ENCODE measurements around the gene RNF182.
"Not testable (repeated sequence)": the region's sequence is repeated elsewhere in the genome, so short reads cannot be mapped to it uniquely, and the experiment has no call there.

RNF182 gene, protein sequence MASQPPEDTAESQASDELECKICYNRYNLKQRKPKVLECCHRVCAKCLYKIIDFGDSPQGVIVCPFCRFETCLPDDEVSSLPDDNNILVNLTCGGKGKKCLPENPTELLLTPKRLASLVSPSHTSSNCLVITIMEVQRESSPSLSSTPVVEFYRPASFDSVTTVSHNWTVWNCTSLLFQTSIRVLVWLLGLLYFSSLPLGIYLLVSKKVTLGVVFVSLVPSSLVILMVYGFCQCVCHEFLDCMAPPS

DNA sequence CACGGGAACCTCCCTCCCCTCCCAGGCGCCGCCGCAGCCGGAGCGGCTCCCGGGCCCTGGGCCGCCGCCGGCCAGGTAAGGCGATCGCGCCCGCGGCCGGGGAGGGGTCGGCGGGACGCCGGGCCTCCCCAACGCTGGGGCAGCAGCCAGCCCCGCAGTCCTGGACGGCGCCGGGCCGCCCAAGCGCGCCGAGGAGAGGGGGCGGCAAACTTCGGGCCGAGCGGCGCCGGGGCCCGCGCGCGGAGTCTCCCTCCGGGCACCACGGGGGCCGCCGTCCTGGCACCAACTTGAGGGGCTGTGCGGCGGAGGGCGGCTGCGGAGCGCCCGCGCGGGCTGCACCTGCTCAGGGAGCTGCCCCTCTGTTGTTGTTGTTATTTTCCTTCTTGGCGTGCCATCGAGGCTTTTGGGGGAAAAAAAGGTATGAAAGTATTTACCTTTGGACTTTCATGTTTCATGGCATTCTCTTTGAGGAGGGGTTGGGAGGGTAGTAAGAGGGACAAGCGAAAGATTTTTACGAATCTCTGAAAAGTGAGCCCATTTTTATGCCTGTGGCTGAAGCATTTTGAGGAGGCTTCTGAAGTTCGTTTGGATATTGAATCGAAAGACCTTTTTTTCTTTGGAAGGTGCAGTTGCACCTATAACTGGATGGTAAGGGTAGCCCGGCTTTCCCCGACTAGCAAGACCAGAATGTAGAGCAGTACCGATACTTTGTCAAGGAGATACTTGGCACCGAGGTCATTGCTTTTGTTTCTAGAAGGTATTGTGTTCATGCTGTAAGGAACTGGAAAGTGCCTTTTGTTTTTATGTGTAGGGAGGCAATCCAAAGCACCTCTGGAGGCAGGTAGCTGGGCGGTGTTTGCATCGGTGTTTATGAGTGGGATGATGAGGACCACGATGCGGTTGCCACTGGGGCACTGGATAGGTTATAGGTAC is at the start of gene RNF182:
TSS of gene RNF182 (plus strand) at position 4 of the 933 bp plus-strand sequence. CDS start 52,168 bp downstream, outside the sequence.
- DNase-seq (ENCODE audit: low read depth), result no peak

DNA sequence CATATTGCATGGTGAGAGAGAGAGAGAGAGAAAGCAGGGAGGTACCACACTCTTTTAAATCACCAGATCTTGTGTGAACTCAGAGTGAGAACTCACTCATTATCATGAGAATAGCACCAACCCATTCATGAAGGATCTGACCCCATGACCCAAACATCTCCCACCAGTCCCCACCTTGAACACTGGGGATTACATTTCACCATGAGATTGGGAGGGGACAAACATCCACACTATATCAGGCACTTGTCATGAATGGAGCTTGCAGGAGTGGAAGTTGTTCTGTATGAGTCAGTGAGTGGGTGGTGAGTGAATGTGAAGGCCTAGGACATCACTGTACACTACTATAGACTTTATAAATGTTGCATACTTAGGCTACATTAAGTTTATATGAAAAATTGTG is 47.7 kb upstream of the RNF182 start:
- no peak for DNase-seq (ENCODE audit: low read depth)

DNA sequence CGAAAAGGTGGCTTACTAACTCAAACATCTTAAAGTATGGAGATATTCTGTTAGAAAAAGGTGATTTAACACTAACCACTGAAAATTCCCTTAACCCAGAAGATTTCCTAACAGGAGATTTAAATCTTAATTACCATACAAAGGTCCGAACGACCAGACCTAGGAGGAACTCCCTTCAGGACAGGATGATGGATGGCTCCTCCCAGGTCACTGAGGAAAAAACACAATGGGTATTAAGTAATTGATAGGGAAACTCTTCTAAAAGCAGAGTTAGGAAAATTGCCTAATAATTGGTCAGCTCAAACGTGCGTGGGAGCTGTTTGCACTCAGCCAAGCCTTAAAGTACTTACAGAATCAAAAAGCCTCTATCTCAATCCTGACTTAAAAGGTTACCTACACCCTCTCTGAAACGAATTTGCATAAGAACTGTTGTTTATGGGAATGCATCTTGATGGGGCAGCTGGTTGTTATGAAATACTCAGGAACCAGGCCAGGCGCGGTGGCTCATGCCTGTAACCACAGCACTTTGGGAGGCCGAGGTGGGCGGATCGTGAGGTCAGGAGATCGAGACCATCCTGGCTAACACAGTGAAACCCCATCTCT is 44.6 kb upstream of the RNF182 start:
- not testable (repeated sequence) for DNase-seq (ENCODE audit: low read depth)

DNA sequence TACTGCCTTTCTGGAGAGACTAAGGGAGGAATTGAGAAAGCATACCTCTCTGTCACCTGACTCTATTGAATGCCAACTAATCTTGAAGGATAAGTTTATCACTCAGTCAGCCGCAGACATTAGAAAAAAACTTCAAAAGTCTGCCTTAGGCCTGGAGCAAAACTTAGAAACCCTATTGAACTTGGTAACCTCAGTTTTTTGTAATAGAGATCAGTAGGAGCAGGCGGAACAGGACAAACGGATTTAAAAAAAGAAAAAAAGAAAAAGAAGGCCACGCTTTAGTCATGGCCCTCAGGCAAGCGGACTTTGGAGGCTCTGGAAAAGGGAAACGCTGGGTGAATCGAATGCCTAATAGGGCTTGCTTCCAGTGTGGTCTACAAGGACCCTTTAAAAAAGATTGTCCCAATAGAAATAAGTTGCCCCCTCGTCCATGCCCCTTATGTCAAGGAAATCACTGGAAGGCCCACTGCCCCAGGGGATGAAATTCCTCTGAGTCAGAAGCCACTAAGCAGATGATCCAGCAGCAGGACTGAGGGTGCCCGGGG is 43.1 kb upstream of the RNF182 start:
- DNase-seq (ENCODE audit: low read depth), result no peak

DNA sequence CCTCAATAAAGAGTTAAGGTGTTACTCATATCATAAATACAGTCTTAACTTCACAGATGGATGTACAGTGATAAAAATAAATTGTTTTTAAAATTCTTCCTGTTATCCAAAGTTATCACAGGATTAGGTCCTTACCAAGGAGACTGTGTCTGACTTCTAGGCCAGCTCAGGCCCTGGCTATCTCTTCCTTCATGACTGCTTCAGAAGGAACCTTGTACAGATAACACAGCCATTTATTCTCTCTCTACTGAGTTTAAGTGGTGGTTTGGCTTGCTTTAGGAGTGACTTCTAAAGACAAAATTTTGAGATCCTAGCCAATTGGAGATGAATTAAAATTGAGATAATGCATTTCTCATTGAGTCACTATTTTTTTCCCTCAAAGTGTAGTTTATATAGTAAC is 40.8 kb upstream of the RNF182 start:
- no peak for DNase-seq (ENCODE audit: low read depth)

DNA sequence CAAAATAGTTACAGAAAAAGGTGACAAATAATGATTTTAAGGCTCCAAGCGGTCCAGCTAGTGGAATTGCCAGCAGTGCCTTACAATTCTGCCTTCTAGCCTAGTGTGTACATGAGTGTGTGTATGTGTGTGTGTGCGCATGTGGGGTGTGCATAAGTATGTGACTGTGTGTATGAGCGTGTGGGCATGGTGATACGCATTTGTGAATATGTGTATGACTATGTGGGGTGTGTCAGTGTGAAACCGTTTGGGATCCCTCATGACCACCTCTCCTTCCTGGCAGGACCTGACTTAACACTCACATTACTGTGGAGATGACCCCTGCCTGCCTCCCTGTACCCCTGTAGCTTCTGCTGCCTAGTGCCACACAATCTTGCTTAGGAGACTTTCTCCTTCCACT is 40.4 kb upstream of the RNF182 start:
- no peak for DNase-seq (ENCODE audit: low read depth)

DNA sequence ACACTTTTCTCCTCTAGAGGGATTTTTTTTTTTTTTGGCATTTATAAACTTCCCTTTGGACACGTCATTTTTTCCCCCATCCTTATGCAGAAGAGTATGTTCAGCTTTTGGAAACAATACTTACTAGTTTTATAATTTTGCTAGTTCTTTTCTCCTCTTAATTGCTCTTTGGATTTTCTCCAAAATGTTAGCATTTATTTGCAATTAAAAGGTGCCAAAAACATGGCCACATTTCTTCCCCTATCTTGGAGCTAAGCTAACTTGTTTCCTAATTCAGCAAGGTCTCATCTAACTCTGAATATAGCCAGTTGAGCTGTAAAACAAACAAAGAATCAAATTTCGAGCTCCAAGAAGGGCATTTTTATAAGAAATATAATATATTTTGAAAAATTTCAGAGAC is 39.2 kb upstream of the RNF182 start:
- no peak for DNase-seq (ENCODE audit: low read depth)

DNA sequence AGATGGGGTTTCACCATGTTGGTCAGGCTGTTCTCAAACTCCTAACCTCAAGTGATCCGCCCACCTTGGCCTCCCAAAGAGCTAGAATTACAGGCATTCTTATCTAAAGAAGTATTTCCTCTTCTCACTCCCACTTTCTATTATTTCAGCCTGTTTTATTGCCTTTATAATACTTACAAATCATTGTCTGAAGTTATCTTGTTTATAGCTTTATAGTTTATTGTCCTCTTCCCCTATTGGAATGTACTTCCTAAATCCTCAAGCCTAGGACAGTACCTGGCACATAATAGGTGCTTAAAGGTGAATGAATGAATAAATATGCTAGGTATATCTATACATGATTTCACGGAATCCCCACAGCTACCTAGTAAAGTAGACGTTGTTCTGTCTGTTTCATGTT is 37.8 kb upstream of the RNF182 start:
- DNase-seq (ENCODE audit: low read depth), result no peak

DNA sequence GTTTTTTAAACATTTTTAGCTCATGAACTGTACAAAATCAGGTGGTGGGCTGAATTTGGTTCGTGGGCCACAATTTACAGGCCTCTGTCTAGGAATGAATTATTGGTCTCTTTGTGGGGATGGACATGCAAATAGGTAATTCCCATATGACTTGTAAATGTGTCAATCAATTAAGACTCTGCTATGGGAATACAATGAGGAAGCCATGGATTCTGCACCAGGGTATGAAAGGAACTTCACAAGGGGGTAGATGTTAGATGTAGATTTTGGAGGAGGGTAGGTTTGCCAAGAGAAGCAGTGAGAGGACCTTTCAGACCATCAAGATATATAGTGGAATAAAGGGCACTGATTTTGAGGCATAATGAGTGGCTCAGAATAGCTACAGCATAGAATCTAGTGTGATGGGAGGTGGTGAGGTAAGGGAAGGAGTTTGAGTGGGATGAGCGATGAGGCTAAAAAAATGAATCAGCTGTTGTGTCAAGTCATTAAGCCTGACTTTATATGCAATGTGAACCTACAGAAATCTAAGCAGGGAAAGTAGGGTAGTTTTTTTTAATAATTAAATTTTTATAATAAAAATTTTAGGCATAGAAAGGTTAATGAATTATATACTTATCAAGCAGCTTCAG is 32.6 kb upstream of the RNF182 start:
- no peak for DNase-seq (ENCODE audit: low read depth)

DNA sequence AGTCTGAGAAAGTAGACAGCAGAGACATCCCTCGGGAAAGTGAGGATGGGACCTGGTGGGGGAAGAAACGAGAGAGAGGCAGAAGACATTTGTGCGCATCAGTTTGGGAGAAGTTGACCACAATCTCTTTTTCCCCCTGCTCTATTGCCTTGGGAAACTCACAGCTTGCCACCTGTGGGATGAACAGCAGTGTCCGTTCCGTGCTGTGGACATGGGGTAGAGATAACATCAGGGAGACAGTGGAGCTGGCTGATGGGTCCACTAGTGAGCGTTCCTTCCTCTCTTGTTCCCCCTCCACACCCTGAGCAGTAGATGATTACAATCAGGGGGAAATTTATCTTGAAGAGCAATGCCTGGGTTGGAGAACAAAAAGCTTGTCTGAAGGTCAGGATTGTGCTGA is 21.8 kb upstream of the RNF182 start:
- no peak for DNase-seq (ENCODE audit: low read depth)

DNA sequence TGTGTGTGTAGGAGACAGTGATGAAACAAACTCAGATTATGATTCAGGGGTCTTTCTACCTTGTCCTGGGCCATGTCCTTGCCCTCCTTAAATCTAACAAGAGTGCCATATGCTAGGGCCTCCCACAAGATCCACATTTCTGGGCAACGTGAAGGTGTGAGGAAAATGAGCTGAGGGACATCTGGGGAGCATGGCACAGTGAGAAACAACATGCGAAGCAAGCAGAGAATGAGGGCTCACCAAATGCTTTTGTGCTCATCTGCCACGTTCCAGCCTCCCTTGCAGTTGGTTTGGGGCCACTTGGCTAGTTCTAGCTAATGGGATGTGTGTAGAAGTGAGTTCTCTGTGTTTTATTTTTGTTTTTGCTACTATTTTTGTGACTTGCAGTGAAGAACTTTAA is 21.4 kb upstream of the RNF182 start:
- DNase-seq (ENCODE audit: low read depth), result no peak

DNA sequence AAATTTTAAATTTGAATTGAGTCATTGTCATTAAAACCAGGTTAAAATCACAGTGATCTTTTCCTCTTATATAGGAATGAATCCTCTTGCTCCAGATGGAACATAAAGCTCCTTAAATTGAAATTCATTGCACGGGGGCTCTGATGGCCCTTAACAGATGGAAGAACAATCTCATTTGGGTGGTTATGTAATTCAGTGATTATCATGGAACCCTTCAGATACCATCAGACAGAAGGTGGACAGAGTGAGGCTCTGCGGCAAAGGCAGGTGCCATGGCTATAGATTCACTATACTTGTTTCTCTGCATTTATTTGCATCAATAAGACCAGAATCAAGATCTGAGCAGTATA is 17.8 kb upstream of the RNF182 start:
- no peak for DNase-seq (ENCODE audit: low read depth)

DNA sequence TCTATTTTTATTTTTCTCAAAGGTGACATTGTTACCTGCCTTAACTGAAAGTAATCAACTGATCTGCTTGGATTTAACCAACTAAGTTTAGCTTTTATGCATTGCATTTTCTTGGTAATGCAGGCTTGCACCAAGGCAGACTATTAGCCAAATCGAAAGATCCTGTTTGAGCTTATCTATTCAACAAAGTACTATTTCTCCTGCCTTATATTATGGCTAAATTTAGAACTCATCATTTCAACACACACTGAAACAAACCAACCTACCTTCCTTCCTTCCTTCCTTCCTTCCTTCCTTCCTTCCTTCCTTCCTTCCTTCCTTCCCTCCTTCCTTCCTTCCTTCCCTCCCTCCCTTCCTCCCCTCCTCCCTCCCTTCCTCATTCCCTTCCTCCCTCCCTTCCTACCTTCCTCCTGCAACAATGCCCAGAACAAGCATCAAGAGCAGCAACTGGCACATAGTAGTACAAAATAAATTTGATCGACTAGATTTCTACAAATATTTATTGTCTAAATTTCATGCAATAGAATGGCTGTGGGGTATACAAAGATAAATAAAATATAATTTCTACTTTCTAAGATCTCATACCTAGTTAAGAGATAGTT is 17.0 kb upstream of the RNF182 start:
- no peak for DNase-seq (ENCODE audit: low read depth)

DNA sequence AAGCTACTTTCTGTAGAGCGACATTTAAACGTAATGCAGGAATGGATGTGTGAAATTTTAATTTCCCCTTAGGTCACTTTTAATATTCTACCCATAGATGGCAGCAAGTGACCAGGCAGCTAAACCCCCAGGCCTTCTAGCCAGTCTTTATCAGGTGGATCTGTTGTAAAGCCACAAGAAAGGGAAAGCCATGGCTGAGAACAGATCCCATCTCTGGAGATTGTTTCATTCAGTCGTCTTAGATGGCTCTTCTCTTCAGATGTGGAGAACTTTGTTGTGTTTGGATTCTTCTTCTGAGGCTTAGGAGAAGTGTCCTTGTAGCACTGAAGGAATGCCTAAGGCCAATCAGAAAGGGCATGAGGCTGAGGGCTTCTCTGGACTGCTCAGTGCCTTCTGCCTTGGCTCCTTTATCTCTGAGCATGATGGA is 15.8 kb upstream of the RNF182 start:
- peak; percentile 49 for DNase-seq (ENCODE audit: low read depth)

DNA sequence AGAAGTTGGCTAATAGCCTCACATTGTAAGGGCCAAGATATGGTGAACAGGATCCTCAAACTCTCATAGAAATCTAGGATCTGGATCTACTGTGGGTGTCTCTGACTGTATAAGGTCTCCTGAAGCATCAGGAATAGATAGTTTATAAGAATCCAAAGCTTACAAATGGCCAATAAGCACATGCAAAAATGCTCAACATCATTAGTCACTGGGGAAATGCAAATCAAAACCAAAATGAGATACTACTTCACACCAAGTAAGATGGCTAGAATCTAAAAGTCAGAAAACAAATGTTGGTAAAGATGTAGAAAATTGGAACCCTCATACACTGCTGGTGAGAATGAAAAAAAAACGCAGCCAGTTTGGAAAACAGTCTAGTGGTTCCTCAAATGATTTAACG is 14.3 kb upstream of the RNF182 start:
- no peak for DNase-seq (ENCODE audit: low read depth)

DNA sequence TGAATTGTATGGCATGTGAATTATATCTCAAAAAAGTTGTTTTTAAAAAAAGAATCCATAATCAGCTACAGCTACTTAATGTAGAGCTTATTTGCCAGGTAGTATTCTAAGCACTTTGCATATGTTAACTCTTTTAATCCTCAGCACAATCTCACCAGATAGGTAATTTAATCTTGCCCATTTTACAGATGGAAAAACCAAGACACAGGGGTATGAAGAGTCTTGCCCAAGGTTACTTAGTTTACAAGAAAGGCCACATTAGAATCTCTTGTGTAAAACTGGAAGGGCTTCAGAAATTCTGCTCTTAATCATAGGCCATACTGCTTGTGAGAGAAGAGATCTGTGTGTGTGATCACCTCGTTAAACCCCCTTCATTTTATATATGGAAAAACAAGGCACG is 13.4 kb upstream of the RNF182 start:
- no peak for DNase-seq (ENCODE audit: low read depth)

DNA sequence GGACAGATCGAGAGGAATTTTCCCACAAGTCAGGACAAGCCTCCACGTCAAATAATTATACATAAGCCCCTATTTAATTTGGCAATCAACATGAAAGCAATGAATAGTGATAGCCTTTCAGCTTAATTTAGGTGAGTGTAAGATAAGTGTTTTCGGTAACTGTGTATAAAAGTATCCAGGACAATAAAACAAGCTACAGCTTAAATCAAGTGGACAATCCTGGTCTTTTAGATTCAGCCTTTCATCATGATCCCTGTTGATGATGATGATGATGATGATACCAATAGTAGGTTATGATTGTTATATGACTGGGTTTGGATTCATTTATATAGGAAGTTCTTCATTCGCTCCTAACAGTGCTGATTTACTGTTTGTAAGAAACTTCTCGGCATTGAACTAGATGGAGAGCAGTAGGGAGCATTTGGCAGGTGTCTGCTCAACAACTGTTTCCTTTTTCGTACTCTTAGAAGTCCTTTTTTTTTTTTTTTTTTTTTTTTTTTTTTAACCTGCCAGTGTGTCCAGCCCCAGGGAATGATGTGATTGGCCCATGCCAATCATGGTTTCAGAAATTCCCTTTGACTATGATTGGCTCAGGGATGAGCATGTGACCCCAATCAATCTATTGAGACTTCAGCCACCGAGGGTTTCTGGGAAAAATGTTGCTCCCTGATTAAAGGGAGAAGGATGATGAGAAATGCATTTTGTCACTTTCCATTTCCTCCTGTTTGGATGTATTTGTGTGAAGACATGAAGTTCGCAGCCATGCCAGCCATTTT is 11.3 kb upstream of the RNF182 start:
- DNase-seq (ENCODE audit: low read depth), result no peak

DNA sequence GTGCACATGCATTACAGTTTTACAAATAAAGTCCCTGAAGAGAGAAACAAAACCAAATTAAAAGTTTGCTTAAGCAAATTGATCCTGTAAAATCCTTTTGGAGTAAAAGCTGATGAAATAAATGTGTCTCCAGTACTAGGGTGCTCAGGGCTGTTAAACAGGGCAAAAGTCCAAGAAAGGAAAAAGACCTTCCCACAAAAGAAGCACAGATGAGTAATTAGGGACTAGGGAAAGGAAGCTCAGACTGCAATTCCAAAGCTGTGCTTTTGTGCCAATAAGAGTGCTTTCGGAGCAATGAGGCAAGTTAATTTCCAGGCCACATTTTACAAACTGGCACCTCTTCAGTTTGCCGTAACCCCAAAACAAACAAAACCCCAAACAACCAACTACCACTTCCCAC is 10.4 kb upstream of the RNF182 start:
- DNase-seq (ENCODE audit: low read depth), result no peak

DNA sequence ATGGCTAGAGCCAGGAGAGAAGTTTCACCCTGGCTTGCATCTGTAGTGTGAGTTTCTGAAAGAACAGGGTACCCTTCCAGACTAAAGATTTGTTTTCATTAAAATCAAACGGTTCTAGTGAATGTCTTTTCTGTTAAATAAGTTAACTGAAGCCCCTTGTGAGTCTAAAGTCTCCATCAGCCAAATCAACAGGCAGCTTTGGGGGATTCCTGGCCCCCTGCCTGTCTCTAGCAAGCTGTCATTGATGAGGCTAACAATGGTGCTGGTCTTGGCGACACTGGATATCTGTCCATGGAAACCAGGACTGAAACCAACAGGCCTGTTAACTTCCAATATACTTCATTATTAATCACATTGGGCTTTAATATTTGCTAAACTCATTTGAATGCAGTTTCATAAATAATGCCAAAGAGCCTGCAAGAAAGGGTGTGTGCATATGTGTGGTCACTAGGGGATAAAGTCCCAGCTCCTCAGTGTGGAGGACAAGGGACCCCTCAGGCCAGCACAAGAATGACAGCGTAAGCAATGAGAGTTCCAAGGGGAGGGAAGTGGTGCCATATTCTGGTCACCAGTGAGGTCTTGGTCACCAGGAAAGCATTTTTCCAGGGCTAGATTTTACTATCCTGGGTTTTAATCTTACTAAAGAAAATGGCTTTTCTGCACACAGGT is 9.1 kb upstream of the RNF182 start:
- no peak for DNase-seq (ENCODE audit: low read depth)

DNA sequence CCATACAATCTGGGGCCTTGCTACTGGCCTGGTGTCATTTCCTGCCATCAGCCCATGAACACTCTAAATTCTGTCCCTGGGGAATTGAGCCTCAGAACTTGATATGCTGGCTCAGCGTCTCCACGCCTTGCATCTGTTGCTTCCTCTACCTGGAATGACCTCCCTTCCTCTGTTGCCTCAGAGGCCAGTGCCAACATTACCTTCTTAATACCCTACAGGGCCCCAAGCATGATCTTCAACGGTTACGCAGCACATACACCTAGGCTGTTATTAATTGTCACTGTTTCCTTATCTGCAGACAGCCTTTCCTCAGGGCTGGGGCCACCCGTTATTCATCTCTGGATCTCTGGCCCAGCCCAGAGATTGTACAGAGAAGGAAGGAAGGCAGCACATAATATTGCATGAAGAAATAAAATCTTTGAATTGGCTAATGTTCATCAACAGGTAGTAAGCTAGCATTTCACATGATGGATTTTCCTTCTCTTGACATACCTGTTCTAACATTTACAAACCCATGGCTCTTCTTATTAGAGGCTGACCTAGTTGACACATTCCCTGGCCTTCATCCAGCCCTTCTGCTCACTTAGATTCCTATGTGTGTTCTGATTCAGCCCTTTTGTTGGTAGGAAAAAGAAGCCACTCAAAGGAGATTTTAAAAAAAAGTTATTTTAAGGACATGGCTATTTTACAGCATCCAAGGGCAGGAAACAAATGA is 8.4 kb upstream of the RNF182 start:
- no peak for DNase-seq (ENCODE audit: low read depth)

Measured in HS-27A (cell line).